NB4 (cell line): ENCODE data around the gene VAPB.

Source experiments
- DNase-seq: peaks from one replicate; pipeline ENCODE4 v3.0.0; 2010; ENCODE audit warnings: low read depth
- H3K4me3 ChIP-seq: one replicate; pipeline ENCODE4 v1.5.1; 2011; ENCODE audit warnings: mild to moderate bottlenecking, low read depth, low read length, moderate library complexity
- CTCF ChIP-seq: IDR thresholded peaks from one replicate; pipeline ENCODE4 v1.5.1; 2012; ENCODE audit warnings: low read depth, low read length
- MYC ChIP-seq: IDR thresholded peaks from 2 replicates; pipeline ENCODE4 v1.6.1; 2011; ENCODE audit warnings: low read depth, low read length
- POLR2A ChIP-seq: IDR thresholded peaks from 2 replicates; pipeline ENCODE4 v1.6.1; 2011; ENCODE audit warnings: mild to moderate bottlenecking; ENCODE audit not compliant: insufficient read length; ENCODE audit errors: extremely low read depth
- TF ChIP-seq, protein P1 (sequence below): IDR thresholded peaks from 2 replicates; pipeline ENCODE4 v1.6.1; 2011; ENCODE audit warnings: low read depth, low read length

The VAPB gene

GRCh38 chr20:58461104-58461503, 72.1 kb downstream of the VAPB start:
- TF ChIP-seq POLR2A = no peak
- TF ChIP-seq CTCF = no peak
- no peak for TF ChIP-seq MYC
- TF ChIP-seq, protein P1, sequence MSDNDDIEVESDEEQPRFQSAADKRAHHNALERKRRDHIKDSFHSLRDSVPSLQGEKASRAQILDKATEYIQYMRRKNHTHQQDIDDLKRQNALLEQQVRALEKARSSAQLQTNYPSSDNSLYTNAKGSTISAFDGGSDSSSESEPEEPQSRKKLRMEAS = no peak
- no peak overlapping the region for H3K4me3 ChIP-seq
- DNase-seq = no peak

GRCh38 chr20:58461899-58462298, 72.9 kb downstream of the VAPB start:
- DNase-seq = no peak
- H3K4me3 ChIP-seq = no peak overlapping the region
- no peak for TF ChIP-seq POLR2A
- TF ChIP-seq, protein P1 = no peak
- no peak for TF ChIP-seq CTCF
- TF ChIP-seq MYC = no peak

DNA sequence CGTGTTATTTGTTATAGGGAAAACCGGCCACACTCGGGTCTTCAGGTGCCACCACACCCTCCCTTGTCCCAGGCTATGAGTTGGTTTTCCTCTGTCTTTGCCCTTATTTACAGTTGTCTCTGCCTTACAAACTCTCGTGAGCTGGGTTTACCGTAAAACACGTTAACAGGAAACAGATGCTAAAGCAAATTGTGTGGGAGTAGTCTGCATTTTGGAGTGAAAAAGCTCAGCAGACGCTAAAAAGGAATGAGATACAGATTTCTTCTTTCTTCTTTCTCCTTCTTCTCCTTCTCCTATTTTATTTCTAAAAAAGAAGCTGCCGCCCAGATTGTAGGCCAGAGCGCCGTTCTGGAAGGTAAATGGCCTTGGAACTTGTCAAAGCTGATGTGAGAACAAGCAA, 74.2 kb downstream of the VAPB start:
- TF ChIP-seq MYC = no peak
- no peak for TF ChIP-seq POLR2A
- TF ChIP-seq, protein P1 = peak; percentile 17; the same call in 1 of the 2 replicates
- no peak for TF ChIP-seq CTCF
- peak; percentile 57 for DNase-seq
- H3K4me3 ChIP-seq = no peak overlapping the region

DNA sequence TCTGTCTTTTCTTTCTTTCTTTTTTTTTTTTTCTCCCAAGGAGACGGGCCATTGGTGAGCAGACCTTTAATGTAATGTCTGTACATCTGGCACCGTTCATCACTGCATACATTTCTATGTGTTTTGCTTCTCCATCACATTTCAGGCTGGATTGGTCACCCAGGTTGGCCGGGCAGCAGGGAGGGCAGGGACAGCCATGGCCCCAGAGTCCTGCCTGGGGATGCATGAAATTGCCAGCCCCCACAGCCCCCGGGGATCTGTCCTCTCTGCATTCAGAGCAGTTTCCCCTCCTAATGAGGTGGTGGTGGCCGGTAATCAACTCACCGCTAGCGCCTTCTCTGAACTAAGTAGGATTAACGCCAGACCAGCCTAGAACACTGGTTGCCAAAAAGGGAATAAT, 75.8 kb downstream of the VAPB start:
- H3K4me3 ChIP-seq = no peak overlapping the region
- DNase-seq = no peak
- TF ChIP-seq, protein P1 = no peak
- no peak for TF ChIP-seq POLR2A
- no peak for TF ChIP-seq CTCF
- TF ChIP-seq MYC = no peak

DNA sequence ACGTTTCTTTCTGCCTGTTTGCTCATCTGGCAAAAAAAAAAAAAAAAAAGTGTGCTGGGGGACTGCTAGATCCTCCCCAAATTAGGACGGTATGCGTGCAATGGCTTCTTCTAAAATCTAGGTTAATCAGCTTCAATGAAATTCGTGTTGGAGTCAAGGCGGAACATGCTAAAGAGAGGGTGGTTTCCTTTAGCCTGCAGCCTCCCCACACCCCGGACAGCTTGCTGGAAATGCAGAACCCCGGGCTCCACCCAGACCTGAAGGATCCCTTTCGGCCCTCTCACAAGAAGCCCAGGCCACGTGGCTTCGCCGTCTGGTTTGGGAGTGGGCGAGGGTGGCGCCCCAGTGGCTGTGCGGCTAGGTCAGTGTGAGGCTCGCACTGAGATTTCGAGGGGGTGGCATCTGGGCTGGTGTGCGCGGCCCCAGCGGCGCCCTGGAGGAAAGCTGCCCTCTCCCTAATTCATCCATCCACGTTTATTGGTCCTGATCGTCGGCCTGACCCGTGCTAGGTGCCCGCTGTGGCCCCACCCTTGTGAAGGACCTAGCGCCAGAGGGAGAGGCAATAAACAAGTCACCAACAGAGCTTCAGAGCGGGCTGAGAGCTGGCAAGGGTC, 77.2 kb downstream of the VAPB start:
- DNase-seq = no peak
- TF ChIP-seq, protein P1 = no peak
- no peak for TF ChIP-seq CTCF
- no peak for TF ChIP-seq POLR2A
- TF ChIP-seq MYC = no peak
- H3K4me3 ChIP-seq = no peak overlapping the region
